ENCODE measurements around the gene SLC16A14.

The SLC16A14 gene

DNA sequence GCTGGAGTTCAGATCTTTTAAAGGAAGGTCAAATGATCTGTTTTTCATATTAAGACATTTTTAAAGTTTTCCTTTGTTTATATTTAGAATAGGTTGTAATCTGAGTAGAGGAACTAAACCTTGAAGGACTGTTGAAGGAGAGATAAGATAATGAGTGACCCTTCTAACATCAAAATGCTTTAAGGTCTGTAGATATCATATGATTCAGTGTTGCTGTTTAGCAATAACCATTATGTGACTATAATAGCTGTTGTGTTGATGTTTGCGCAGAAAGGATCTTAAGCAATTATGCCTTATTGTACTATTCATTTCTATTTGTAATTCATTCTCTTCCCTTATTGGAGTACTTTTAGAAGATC, 60.0 kb downstream of the SLC16A14 start:
- no peaks in the 10 kb centered on the region for H3K27me3 Mint-ChIP-seq
- ATAC-seq (replicated peaks) (no peak), DNase-seq (no peak)
- no peak overlapping the region for H3K27ac Mint-ChIP-seq
- peaks cover 3 to 13% of the 10 kb centered on the region in 2 donors for H3K4me1 Mint-ChIP-seq
- H3K4me3 Mint-ChIP-seq: no peak overlapping the region
- H3K9me3 Mint-ChIP-seq: no peaks in the 10 kb centered on the region
- no peaks in the 10 kb centered on the region for H3K36me3 Mint-ChIP-seq

DNA sequence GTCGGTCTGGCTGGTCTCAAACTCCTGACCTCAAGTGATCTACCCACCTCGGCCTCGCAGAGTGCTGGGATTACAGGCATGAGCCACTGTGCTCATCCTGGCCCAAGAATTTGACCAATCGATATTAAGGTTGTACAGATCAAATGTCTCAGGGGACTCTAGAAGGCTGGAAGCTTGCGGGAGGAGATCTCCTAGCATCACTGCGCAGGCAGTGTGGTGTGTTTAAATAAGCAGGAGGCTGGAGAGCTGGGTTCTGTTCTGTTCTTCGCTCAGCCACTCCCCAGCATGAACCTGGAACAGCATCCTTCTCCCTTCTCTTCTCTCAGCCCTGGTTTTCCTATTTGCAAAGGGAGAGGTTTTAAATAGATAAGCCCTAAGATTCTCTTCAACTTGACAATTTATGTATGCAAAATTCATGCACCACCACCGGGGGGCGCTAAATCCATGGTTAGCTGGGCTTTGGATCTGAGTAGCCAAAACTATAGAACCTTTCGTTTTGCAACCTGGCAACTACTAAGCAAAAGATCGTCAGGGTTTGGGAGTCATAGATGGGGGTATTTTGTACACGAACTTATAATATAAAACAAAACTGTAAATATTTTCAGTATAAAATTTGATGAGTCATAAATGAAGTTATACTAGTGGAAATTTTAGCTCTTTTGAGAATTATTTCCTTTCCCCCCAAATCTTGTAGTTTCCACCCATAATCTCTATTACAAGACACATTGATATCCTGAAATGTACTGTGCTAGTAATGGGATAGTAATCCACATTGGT, 60.6 kb downstream of the SLC16A14 start:
- Mint-ChIP-seq H3K36me3 (no peaks in the 10 kb centered on the region), H3K4me1 (peaks cover 3 to 13% of the 10 kb centered on the region in 2 donors), H3K9me3 (no peaks in the 10 kb centered on the region), H3K27ac (no peak overlapping the region), H3K4me3 (no peak overlapping the region), H3K27me3 (no peaks in the 10 kb centered on the region)
- DNase-seq (peak; percentile 52), ATAC-seq (replicated peaks) (peak; percentile 71 to 76)

DNA sequence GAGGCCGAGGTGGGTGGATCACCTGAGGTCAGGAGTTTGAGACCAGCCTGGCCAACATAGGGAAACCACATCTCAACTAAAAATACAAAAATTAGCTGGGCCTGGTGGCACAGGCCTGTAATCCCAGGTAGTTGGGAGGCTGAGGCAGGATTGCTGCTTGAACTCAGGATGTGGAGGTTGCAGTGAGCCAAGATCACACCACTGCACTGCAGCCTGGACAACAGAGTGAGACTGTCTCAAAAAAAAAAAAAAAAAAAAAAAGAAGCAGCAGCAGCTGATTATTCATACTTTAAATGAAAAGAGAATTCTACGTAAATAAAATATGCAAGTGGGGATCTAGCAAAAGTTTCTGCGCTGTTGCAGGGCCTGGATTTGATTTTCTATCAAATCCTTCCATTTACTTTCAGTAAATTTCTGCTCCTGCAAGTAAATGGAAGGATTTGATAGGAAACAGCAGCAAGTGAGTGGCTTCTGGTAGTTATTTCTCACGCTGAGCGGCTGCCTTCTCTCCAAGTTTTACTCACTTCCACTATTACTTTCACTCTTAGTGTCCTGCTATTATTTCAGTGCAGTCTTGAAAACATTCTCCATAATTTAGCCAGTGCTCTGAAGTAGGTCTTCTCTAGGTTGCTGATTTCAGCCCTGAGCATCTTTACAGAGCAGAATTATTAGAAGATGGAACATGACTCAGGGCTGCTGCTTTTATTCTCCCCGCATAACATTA, 68.4 kb downstream of the SLC16A14 start:
- Mint-ChIP-seq H3K4me1 (peaks cover 4 to 7% of the 10 kb centered on the region in 2 donors), H3K27me3 (no peaks in the 10 kb centered on the region), H3K4me3 (peak overlapping the region in 1 of 2 donors; percentile 8), H3K36me3 (peaks cover 0 to 2% of the 10 kb centered on the region in 2 donors), H3K9me3 (no peaks in the 10 kb centered on the region), H3K27ac (no peak overlapping the region)
- ATAC-seq (replicated peaks) (peak; percentile 87 to 96), DNase-seq (peak; percentile 9)

DNA sequence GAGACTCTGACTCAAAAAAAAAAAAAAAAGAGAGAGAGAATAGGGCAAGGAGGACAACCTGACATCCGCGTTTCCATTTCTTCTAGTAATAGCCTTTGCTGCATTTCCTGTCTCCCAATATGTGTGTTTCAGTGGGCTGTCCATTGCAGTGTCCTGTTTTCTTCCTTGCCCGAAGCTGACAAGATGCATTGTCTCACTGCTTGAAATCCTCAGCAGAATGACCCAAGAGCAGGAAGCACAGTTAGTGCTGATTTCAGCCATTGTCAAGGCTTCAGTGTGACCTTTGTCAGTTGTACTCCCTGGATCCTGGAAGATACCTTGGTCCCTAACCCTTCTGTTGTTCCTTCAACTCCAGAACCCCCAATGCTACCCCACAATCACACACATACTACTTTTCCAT, 71.2 kb downstream of the SLC16A14 start:
- H3K27me3 Mint-ChIP-seq: no peaks in the 10 kb centered on the region
- ATAC-seq (replicated peaks): no peak
- no peak overlapping the region for H3K27ac Mint-ChIP-seq
- no peak for DNase-seq
- H3K4me3 Mint-ChIP-seq: no peak overlapping the region
- H3K9me3 Mint-ChIP-seq: no peaks in the 10 kb centered on the region
- H3K4me1 Mint-ChIP-seq: peaks cover 4 to 7% of the 10 kb centered on the region in 2 donors
- peaks cover 0 to 2% of the 10 kb centered on the region in 2 donors for H3K36me3 Mint-ChIP-seq

DNA sequence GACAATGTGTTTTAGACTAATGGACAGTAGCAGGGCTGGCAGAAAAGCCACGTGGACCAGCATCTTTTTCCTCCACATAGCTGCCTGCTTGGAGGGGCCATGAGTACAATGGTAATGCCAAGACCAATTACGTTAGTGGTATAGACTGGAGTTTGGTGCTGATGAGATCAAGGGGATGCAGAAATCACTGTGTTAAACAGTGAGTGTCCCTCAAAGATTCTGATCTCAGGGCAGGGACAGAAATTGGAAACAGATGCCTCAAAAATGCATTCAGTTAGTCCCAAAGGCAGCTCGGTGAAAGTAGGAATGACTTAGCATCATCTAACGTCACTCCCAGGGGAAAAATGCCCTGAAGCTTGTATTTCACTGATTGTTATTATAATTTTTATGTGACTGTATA, 72.4 kb downstream of the SLC16A14 start:
- DNase-seq (no peak), ATAC-seq (replicated peaks) (no peak)
- Mint-ChIP-seq H3K4me3 (no peak overlapping the region), H3K4me1 (peaks cover 4 to 7% of the 10 kb centered on the region in 2 donors), H3K27ac (no peak overlapping the region), H3K36me3 (peaks cover 3% of the 10 kb centered on the region in 2 donors), H3K9me3 (no peaks in the 10 kb centered on the region), H3K27me3 (no peaks in the 10 kb centered on the region)

DNA sequence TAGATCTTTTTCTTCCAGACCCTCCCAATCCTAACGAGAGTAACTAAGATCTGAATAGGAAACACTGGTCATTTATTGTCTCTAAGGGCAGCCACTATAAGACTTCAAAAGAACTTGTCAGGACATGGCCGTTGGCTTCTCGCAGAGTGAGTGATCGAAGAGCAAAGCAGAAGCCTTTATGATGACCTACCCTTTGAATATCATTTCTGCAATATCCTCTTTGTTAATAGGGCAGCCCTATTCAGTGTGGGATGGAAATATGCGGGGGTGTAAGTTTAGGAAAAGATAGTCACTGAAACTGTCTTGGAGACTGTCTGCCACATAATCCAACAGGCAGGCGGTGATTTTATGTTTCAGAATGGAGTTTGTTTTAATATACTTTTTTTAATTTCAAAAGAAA, 75.5 kb downstream of the SLC16A14 start:
- Mint-ChIP-seq H3K4me3 (no peak overlapping the region), H3K27ac (no peak overlapping the region), H3K9me3 (no peaks in the 10 kb centered on the region), H3K36me3 (peaks cover 3% of the 10 kb centered on the region in 2 donors), H3K27me3 (no peaks in the 10 kb centered on the region), H3K4me1 (peaks cover 0 to 1% of the 10 kb centered on the region in 2 donors)
- ATAC-seq (replicated peaks) (no peak), DNase-seq (no peak)
